Measurements from ENCODE around the gene ZNF597. TPM values are rescaled to one million over a fixed set of nuclear protein-coding genes. Genes with fewer than 3 reads are reported as not detected.

The ZNF597 gene
- total and polyA plus RNA-seq, 2 experiments from 2014 or later = 1.2 to 2.4 TPM

DNA sequence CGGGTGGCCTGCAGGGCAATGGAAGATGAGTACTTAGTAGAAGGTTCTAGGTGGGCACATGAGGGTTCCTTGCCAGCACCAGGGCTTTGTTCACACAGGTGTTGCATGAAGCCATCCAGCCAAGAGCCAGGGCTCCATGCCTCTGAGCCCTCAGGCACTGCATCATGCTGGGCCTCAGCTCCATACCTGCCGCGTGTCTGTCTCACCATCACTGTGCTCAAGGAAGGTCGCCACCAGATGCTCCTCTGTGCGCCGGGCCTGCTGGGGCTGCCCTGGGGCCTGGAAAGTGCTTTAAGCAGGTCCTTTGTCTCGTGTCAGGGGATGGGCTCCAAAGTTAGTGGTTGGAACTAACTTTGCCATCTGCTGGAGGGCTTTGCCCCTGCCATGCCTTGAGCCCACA, 26.4 kb upstream of the ZNF597 start:
- peaks cover 45% of the 10 kb centered on the region for H3K4me1 Mint-ChIP-seq
- H3K36me3 Mint-ChIP-seq (ENCODE audit: low read depth) = peaks cover 29% of the 10 kb centered on the region
- H3K4me3 ChIP-seq = no peak overlapping the region
- H3K27me3 ChIP-seq (ENCODE audit: insufficient read depth) = no peaks in the 10 kb centered on the region
- H3K9me2 ChIP-seq (ENCODE audit: insufficient read depth) = no peaks in the 10 kb centered on the region
- no peak overlapping the region for H3K27ac Mint-ChIP-seq
- H3K27ac ChIP-seq (ENCODE audit: low read depth) = no peak overlapping the region
- H3K27me3 Mint-ChIP-seq (ENCODE audit: insufficient read depth, low read depth, poor library complexity) = peaks cover 12% of the 10 kb centered on the region
- DNase-seq (ENCODE audit: low spot score) (no peak), ATAC-seq (no peak)
- no peaks in the 10 kb centered on the region; the same call in 1 of the 3 replicates for H3K9me3 Mint-ChIP-seq
- TF ChIP-seq JUNB (IDR thresholded peaks at IDR 0.05; ENCODE audit: unreplicated experiment) (no peak), ZNF114 (CRISPR knock-in tag; IDR thresholded peaks at IDR 0.05) (no peak), EZH2 (IDR thresholded peaks at IDR 0.05; ENCODE audit: low read depth, unreplicated experiment) (no peak), POLR2AphosphoS5 (IDR thresholded peaks at IDR 0.05; ENCODE audit: low read depth) (no peak), CREB1 (CRISPR knock-in tag; IDR thresholded peaks at IDR 0.05; ENCODE audit: low read depth) (no peak), NANOG (IDR thresholded peaks at IDR 0.05; ENCODE audit: borderline replicate concordance) (no peak)
- TF ChIP-seq, protein P1, sequence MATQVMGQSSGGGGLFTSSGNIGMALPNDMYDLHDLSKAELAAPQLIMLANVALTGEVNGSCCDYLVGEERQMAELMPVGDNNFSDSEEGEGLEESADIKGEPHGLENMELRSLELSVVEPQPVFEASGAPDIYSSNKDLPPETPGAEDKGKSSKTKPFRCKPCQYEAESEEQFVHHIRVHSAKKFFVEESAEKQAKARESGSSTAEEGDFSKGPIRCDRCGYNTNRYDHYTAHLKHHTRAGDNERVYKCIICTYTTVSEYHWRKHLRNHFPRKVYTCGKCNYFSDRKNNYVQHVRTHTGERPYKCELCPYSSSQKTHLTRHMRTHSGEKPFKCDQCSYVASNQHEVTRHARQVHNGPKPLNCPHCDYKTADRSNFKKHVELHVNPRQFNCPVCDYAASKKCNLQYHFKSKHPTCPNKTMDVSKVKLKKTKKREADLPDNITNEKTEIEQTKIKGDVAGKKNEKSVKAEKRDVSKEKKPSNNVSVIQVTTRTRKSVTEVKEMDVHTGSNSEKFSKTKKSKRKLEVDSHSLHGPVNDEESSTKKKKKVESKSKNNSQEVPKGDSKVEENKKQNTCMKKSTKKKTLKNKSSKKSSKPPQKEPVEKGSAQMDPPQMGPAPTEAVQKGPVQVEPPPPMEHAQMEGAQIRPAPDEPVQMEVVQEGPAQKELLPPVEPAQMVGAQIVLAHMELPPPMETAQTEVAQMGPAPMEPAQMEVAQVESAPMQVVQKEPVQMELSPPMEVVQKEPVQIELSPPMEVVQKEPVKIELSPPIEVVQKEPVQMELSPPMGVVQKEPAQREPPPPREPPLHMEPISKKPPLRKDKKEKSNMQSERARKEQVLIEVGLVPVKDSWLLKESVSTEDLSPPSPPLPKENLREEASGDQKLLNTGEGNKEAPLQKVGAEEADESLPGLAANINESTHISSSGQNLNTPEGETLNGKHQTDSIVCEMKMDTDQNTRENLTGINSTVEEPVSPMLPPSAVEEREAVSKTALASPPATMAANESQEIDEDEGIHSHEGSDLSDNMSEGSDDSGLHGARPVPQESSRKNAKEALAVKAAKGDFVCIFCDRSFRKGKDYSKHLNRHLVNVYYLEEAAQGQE (IDR thresholded peaks at IDR 0.05; ENCODE audit: unreplicated experiment) = no peak
- TF ChIP-seq, protein P2, sequence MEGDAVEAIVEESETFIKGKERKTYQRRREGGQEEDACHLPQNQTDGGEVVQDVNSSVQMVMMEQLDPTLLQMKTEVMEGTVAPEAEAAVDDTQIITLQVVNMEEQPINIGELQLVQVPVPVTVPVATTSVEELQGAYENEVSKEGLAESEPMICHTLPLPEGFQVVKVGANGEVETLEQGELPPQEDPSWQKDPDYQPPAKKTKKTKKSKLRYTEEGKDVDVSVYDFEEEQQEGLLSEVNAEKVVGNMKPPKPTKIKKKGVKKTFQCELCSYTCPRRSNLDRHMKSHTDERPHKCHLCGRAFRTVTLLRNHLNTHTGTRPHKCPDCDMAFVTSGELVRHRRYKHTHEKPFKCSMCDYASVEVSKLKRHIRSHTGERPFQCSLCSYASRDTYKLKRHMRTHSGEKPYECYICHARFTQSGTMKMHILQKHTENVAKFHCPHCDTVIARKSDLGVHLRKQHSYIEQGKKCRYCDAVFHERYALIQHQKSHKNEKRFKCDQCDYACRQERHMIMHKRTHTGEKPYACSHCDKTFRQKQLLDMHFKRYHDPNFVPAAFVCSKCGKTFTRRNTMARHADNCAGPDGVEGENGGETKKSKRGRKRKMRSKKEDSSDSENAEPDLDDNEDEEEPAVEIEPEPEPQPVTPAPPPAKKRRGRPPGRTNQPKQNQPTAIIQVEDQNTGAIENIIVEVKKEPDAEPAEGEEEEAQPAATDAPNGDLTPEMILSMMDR (conservative IDR thresholded peaks at IDR 0.05; ENCODE audit: low read depth in 2 of 2) = no peak
- TF ChIP-seq, protein P3, sequence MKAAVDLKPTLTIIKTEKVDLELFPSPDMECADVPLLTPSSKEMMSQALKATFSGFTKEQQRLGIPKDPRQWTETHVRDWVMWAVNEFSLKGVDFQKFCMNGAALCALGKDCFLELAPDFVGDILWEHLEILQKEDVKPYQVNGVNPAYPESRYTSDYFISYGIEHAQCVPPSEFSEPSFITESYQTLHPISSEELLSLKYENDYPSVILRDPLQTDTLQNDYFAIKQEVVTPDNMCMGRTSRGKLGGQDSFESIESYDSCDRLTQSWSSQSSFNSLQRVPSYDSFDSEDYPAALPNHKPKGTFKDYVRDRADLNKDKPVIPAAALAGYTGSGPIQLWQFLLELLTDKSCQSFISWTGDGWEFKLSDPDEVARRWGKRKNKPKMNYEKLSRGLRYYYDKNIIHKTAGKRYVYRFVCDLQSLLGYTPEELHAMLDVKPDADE (IDR thresholded peaks at IDR 0.05) = no peak
- TF ChIP-seq, protein P4, sequence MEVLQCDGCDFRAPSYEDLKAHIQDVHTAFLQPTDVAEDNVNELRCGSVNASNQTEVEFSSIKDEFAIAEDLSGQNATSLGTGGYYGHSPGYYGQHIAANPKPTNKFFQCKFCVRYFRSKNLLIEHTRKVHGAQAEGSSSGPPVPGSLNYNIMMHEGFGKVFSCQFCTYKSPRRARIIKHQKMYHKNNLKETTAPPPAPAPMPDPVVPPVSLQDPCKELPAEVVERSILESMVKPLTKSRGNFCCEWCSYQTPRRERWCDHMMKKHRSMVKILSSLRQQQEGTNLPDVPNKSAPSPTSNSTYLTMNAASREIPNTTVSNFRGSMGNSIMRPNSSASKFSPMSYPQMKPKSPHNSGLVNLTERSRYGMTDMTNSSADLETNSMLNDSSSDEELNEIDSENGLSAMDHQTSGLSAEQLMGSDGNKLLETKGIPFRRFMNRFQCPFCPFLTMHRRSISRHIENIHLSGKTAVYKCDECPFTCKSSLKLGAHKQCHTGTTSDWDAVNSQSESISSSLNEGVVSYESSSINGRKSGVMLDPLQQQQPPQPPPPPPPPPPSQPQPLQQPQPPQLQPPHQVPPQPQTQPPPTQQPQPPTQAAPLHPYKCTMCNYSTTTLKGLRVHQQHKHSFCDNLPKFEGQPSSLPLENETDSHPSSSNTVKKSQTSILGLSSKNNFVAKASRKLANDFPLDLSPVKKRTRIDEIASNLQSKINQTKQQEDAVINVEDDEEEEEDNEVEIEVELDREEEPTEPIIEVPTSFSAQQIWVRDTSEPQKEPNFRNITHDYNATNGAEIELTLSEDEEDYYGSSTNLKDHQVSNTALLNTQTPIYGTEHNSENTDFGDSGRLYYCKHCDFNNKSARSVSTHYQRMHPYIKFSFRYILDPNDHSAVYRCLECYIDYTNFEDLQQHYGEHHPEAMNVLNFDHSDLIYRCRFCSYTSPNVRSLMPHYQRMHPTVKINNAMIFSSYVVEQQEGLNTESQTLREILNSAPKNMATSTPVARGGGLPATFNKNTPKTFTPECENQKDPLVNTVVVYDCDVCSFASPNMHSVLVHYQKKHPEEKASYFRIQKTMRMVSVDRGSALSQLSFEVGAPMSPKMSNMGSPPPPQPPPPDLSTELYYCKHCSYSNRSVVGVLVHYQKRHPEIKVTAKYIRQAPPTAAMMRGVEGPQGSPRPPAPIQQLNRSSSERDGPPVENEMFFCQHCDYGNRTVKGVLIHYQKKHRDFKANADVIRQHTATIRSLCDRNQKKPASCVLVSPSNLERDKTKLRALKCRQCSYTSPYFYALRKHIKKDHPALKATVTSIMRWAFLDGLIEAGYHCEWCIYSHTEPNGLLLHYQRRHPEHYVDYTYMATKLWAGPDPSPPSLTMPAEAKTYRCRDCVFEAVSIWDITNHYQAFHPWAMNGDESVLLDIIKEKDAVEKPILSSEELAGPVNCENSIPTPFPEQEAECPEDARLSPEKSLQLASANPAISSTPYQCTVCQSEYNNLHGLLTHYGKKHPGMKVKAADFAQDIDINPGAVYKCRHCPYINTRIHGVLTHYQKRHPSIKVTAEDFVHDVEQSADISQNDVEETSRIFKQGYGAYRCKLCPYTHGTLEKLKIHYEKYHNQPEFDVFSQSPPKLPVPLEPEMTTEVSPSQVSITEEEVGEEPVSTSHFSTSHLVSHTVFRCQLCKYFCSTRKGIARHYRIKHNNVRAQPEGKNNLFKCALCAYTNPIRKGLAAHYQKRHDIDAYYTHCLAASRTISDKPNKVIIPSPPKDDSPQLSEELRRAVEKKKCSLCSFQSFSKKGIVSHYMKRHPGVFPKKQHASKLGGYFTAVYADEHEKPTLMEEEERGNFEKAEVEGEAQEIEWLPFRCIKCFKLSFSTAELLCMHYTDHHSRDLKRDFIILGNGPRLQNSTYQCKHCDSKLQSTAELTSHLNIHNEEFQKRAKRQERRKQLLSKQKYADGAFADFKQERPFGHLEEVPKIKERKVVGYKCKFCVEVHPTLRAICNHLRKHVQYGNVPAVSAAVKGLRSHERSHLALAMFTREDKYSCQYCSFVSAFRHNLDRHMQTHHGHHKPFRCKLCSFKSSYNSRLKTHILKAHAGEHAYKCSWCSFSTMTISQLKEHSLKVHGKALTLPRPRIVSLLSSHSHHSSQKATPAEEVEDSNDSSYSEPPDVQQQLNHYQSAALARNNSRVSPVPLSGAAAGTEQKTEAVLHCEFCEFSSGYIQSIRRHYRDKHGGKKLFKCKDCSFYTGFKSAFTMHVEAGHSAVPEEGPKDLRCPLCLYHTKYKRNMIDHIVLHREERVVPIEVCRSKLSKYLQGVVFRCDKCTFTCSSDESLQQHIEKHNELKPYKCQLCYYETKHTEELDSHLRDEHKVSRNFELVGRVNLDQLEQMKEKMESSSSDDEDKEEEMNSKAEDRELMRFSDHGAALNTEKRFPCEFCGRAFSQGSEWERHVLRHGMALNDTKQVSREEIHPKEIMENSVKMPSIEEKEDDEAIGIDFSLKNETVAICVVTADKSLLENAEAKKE (CRISPR knock-in tag; IDR thresholded peaks at IDR 0.05) = no peak
- H3F3A ChIP-seq (replicated peaks; ENCODE audit: low read depth) = no peaks in the 10 kb centered on the region
- H3K36me3 ChIP-seq (ENCODE audit: insufficient read depth) = no peaks in the 10 kb centered on the region
- H3K4me3 Mint-ChIP-seq = no peak overlapping the region
- peaks cover 12% of the 10 kb centered on the region for H3K4me1 ChIP-seq (ENCODE audit: insufficient read depth)
- no peak overlapping the region for H3K4me2 ChIP-seq
- H3K79me2 ChIP-seq (replicated peaks; ENCODE audit: insufficient read depth) = peaks cover 97% of the 10 kb centered on the region
- peaks cover 26% of the 10 kb centered on the region for H4K20me1 ChIP-seq (replicated peaks; ENCODE audit: insufficient read depth)
- H2AFZ ChIP-seq = no peak overlapping the region

Data from GM23338 (cell line).